ENCODE measurements around the gene CWC22. TPM values are rescaled to one million over a fixed set of nuclear protein-coding genes. Genes with fewer than 3 reads are reported as not detected.

The CWC22 gene
- total RNA-seq, 2 donors from 2014 or later = 13.1 to 14.1 TPM

DNA sequence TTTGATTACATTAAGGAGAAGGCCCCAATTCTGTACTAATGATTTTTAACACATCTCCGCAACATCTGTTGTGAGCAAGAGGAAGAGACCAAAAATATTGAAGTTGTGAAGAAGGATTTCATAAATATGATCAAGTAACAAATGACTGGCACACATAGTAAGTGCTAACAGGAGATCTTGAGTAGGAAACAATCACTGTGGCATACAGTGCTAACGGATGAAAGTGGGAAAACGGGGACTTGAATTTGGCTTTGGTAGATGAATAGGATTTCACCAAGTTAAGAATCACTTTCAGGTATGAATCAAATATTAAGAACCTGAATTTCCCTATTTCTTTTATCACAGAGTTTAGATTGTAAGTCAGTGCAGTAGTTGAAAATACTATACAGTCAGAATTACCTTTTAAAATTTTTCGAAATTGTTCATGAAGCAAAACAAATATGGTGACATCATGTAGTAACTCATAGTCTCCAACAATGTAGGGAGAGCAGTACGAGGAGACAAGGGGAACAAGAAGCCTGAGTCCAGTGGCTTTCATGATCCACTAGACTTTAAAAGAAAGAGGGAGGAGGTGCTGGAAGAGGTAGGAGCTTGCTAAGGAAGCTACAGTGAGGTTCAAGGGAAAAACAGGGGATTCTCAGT is 16.3 kb downstream of the CWC22 start:
- Histone ChIP-seq H3K27ac (no peak overlapping the region), H3K36me3 (peaks cover 23% of the 10 kb centered on the region)

DNA sequence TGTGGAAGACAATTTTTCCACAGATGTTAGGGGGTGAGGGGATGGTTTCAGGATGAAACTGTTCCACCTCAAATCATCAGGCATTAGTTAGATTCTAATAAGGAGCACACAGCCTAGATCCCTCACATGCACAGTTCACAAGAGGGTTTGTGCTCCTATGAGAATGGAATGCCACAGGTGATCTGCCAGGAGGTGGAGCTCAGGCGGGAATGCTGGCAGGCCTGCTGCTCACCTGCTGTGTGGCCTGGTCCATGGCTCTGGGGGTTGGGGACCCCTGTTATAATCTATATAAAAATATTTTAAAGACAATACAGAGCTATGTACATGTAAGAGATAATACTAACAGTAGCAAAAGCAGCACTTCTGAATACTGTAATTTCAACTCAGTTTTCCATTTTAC is 19.2 kb downstream of the CWC22 start:
- no peak for DNase-seq (ENCODE audit: low spot score)
- Histone ChIP-seq H3K9me3 (no peaks in the 10 kb centered on the region), H3K36me3 (peaks cover 36% of the 10 kb centered on the region), H3K27me3 (no peaks in the 10 kb centered on the region), H3K27ac (no peak overlapping the region), H3K4me1 (no peaks in the 10 kb centered on the region), H3K4me3 (no peak overlapping the region)
- TF ChIP-seq, protein P1, sequence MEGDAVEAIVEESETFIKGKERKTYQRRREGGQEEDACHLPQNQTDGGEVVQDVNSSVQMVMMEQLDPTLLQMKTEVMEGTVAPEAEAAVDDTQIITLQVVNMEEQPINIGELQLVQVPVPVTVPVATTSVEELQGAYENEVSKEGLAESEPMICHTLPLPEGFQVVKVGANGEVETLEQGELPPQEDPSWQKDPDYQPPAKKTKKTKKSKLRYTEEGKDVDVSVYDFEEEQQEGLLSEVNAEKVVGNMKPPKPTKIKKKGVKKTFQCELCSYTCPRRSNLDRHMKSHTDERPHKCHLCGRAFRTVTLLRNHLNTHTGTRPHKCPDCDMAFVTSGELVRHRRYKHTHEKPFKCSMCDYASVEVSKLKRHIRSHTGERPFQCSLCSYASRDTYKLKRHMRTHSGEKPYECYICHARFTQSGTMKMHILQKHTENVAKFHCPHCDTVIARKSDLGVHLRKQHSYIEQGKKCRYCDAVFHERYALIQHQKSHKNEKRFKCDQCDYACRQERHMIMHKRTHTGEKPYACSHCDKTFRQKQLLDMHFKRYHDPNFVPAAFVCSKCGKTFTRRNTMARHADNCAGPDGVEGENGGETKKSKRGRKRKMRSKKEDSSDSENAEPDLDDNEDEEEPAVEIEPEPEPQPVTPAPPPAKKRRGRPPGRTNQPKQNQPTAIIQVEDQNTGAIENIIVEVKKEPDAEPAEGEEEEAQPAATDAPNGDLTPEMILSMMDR (IDR thresholded peaks at IDR 0.05) = no peak

More for the DNA sequence above, 16.3 kb downstream of the CWC22 start:
- no peaks in the 10 kb centered on the region for H3K27me3 ChIP-seq
- TF ChIP-seq, protein P1 (IDR thresholded peaks at IDR 0.05) = no peak
- H3K4me1 ChIP-seq = peaks cover 0 to 9% of the 10 kb centered on the region in 2 donors
- no peak overlapping the region for H3K4me3 ChIP-seq
- H3K9me3 ChIP-seq = no peaks in the 10 kb centered on the region
- DNase-seq (ENCODE audit: low spot score) = no peak

DNA sequence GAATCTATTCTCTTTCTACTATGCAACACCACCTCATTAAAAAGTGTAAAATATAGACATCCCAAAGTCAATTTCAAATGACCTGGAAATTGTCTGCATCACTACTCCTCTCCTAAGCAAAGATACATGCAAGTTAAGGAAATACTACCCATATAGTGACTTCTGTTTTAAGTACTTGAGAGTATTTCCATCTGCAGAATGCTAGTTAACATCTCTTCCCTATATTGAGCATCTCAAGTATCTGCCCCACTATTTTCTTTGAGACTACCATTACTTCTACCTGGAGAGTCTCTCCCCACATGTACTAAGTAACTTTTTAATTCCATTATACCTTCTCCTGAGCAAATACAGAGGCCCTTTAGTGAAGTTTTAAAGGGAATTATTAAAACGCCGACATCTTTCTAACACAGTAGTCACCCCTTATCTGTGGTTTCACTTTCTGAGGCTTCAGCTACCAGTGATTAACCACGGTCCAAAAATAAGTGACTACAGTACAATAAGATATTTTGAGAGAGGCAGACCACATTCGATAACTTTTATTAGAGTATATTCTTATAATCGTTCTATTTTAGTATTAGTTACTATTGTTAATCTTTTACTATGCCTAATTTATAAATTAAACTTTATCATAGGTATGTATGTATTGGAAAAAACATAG is 21.8 kb downstream of the CWC22 start:
- peaks cover 49% of the 10 kb centered on the region for H3K36me3 ChIP-seq
- H3K4me3 ChIP-seq = no peak overlapping the region
- H3K27me3 ChIP-seq = no peaks in the 10 kb centered on the region

DNA sequence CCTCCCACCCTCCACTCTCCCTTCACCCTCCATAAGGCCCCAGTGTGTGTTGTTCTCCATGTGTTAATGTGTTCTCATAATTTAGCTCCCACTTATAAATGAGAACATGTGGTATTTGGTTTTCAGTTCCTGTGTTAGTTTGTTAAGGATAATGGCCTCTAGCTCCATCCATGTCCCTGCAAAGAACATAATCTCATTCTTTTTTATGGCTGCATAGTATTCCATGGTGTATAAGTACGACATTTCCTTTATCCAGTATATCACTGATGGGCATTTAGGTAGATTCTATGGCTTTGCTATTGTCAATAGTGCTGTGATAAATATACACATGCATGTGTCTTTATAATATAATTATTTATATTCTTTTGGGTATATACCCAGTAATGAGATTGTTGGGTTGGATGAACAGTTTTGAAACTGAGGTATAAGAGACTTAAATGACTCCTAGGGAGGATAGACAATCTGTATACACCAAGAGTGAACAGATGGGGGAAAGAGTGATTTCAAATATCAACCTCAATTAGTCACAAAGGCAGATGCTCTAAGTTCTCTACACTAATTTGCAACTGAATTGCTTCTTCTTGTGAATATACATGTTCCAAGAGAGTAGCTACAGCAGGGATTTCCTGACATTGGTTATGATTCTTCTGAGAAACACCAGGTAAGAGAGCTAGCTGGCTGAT is 23.7 kb downstream of the CWC22 start:
- Histone ChIP-seq H3K4me3 (no peak overlapping the region), H3K27me3 (no peaks in the 10 kb centered on the region), H3K36me3 (peaks cover 56% of the 10 kb centered on the region), H3K4me1 (no peaks in the 10 kb centered on the region), H3K27ac (no peak overlapping the region), H3K9me3 (no peaks in the 10 kb centered on the region)
- TF ChIP-seq, protein P1 (IDR thresholded peaks at IDR 0.05) = no peak
- no peak for DNase-seq (ENCODE audit: low spot score)

More for the DNA sequence above, 21.8 kb downstream of the CWC22 start:
- H3K27ac ChIP-seq = no peak overlapping the region
- TF ChIP-seq, protein P1 (IDR thresholded peaks at IDR 0.05) = no peak
- no peaks in the 10 kb centered on the region for H3K4me1 ChIP-seq
- DNase-seq (ENCODE audit: low spot score) = no peak
- no peaks in the 10 kb centered on the region for H3K9me3 ChIP-seq

DNA sequence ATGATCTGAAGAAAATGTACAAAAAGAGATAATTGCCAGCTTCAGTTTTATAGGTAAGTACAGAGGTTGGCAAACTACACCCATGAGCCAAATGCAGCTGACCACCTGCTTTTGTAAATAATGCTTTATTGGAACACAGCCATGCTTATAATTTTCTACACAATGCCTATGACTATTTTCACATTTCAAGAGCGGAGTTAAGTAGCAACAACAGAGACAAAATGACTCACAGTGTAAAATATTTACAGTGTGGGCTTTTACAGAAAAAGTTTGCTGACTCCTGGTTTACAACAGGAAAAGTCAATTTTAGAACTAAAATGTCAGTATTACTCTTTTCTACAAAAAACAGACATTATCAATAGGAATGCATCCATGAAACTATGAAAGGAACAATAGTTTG is 26.0 kb downstream of the CWC22 start:
- Histone ChIP-seq H3K27ac (no peak overlapping the region), H3K4me3 (no peak overlapping the region), H3K36me3 (peaks cover 51% of the 10 kb centered on the region), H3K4me1 (no peaks in the 10 kb centered on the region), H3K9me3 (no peaks in the 10 kb centered on the region), H3K27me3 (no peaks in the 10 kb centered on the region)
- no peak for DNase-seq (ENCODE audit: low spot score)
- TF ChIP-seq, protein P1 (IDR thresholded peaks at IDR 0.05) = no peak
